Smooth muscle cell (in vitro differentiated cells): ENCODE data around the gene TTC34. TPM values are rescaled to one million over a fixed set of nuclear protein-coding genes. Genes with fewer than 3 reads are reported as not detected.

Source experiments
- DNase-seq: peaks from one replicate; lab custom pipeline; 2025; ENCODE audit not compliant: unreplicated experiment; lab: John Stamatoyannopoulos, UW
- H2AFZ ChIP-seq: fragments of 200-600 bp; sonication (generic); 2 replicates; pipeline ENCODE4 v1.6.0; 2016; ENCODE audit warnings: antibody characterized with exemption, low read depth, mild to moderate bottlenecking
- H3F3A ChIP-seq: fragments of 200-600 bp; sonication (generic); 2 replicates; pipeline ENCODE4 v1.6.0; 2017; ENCODE audit warnings: antibody characterized with exemption, low read depth
- H3K27ac ChIP-seq: fragments of 200-600 bp; sonication (generic); 2 replicates; pipeline ENCODE4 v1.5.1; 2016; ENCODE audit warnings: low read depth, mild to moderate bottlenecking
- H3K27me3 ChIP-seq: fragments of 200-600 bp; sonication (generic); 2 replicates; pipeline ENCODE4 v1.6.1; 2016; ENCODE audit warnings: low read depth, mild to moderate bottlenecking
- H3K36me3 ChIP-seq: fragments of 200-600 bp; sonication (generic); 2 replicates; pipeline ENCODE4 v1.5.1; 2016; ENCODE audit warnings: low read depth
- H3K4me1 ChIP-seq: fragments of 200-600 bp; sonication (generic); 2 replicates; pipeline ENCODE4 v1.5.1; 2016; ENCODE audit warnings: low read depth
- H3K4me2 ChIP-seq: fragments of 200-600 bp; sonication (generic); 2 replicates; pipeline ENCODE4 v1.6.0; 2016; ENCODE audit warnings: mild to moderate bottlenecking
- H3K4me3 ChIP-seq: fragments of 200-600 bp; sonication (generic); 2 replicates; pipeline ENCODE4 v1.5.1; 2016; ENCODE audit warnings: mild to moderate bottlenecking
- H3K79me2 ChIP-seq: fragments of 200-600 bp; sonication (generic); 2 replicates; pipeline ENCODE4 v1.6.0; 2016; ENCODE audit warnings: low read depth, mild to moderate bottlenecking
- H3K9ac ChIP-seq: fragments of 200-600 bp; sonication (generic); 2 replicates; pipeline ENCODE4 v1.6.0; 2016; ENCODE audit warnings: low read depth
- H3K9me3 ChIP-seq: fragments of 200-600 bp; sonication (generic); replicated peaks from 2 replicates; pipeline ENCODE4 v1.5.1; 2016; ENCODE audit warnings: low read depth
- H4K20me1 ChIP-seq: fragments of 200-600 bp; sonication (generic); 2 replicates; pipeline ENCODE4 v1.6.0; 2016; ENCODE audit warnings: low read depth
- WGBS: methylation state at CpG from one replicate; pipeline ENCODE4 v1.1.7; 2016; ENCODE audit warnings: low lambda C conversion rate; 5-methylcytosine and 5-hydroxymethylcytosine counted together
- polyA plus RNA-seq: library from polyadenylated mRNA; unstranded; fragments of >200 nt; fragmentation: Nextera tagmentation; extraction: Ambion mirVana; gene quantifications from 2 replicates; pipeline ENCODE4 v1.2.1, GENCODE V29; 2016
- total RNA-seq: library from RNA; depleted of rRNA; stranded (reverse); fragments of >200 nt; gene quantifications from 2 replicates; pipeline ENCODE4 v1.2.3, GENCODE V29; 2014
- TF ChIP-seq, protein P1 (sequence below): fragments of 200-600 bp; sonication (generic); IDR thresholded peaks from 2 replicates; pipeline ENCODE4 v1.5.1; 2017; ENCODE audit warnings: borderline replicate concordance, mild to moderate bottlenecking, antibody characterized with exemption; ENCODE audit not compliant: insufficient read depth, poor library complexity, severe bottlenecking

The TTC34 gene
- total and polyA plus RNA-seq, 2 experiments from 2014 or later, result 0.01 to 0.04 TPM

DNA sequence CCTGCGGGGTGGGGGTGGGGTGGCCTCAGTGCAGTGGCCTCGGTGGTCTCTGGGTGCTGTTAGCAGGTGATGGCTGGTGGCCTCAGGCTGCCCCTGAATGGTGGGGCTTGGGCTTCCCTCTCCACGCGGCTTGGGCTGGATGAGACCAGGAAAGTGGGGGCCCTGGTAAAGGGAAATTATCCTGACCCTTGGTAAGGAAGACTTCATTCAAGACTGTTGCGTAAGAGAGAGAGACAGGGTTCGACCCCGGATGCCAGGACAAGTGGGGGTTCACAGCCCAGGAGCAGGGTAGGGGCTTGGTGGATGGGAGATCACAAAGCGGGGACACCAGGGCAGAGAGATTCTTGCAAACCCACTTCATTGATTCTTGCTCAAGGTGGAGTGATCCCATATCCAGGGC, 5.5 kb upstream of the TTC34 start:
- TF ChIP-seq, protein P1, sequence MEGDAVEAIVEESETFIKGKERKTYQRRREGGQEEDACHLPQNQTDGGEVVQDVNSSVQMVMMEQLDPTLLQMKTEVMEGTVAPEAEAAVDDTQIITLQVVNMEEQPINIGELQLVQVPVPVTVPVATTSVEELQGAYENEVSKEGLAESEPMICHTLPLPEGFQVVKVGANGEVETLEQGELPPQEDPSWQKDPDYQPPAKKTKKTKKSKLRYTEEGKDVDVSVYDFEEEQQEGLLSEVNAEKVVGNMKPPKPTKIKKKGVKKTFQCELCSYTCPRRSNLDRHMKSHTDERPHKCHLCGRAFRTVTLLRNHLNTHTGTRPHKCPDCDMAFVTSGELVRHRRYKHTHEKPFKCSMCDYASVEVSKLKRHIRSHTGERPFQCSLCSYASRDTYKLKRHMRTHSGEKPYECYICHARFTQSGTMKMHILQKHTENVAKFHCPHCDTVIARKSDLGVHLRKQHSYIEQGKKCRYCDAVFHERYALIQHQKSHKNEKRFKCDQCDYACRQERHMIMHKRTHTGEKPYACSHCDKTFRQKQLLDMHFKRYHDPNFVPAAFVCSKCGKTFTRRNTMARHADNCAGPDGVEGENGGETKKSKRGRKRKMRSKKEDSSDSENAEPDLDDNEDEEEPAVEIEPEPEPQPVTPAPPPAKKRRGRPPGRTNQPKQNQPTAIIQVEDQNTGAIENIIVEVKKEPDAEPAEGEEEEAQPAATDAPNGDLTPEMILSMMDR, result no peak
- H3K79me2 ChIP-seq, result no peaks in the 10 kb centered on the region
- no peak overlapping the region for H3K4me3 ChIP-seq
- no peaks in the 10 kb centered on the region for H3K27me3 ChIP-seq
- no peak for DNase-seq
- H4K20me1 ChIP-seq, result no peaks in the 10 kb centered on the region
- H3K9ac ChIP-seq, result no peak overlapping the region
- H3K4me1 ChIP-seq, result no peaks in the 10 kb centered on the region
- no peaks in the 10 kb centered on the region for H3K36me3 ChIP-seq
- H3K9me3 ChIP-seq, result no peaks in the 10 kb centered on the region
- H3F3A ChIP-seq, result no peaks in the 10 kb centered on the region
- H2AFZ ChIP-seq, result no peak overlapping the region
- no peak overlapping the region for H3K27ac ChIP-seq
- WGBS, result 89% methylated on average over 8 of the region's 8 CpGs
- no peak overlapping the region for H3K4me2 ChIP-seq

DNA sequence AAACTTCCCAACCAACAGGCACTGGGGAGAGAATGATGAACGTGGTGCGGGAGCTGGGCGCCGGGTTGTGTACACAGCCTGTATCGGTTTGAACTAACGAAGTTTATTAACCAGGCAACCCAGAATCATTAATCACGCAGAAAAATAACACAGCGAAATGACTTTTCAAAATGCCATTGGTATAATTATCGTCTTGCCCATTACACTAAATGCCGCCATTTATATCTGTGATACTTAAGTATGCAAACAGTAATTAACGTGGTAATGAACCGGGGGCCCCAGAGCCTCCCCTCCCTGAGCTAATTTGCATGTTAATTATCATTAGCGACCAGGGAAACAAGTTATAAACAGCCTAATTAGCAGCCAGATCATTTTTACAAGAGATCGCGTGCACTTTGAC, 5.1 kb upstream of the TTC34 start:
- H3F3A ChIP-seq, result no peaks in the 10 kb centered on the region
- TF ChIP-seq, protein P1, result no peak
- H3K4me1 ChIP-seq, result no peaks in the 10 kb centered on the region
- H3K9ac ChIP-seq, result no peak overlapping the region
- no peak overlapping the region for H3K4me2 ChIP-seq
- no peak overlapping the region for H3K27ac ChIP-seq
- no peak overlapping the region for H3K4me3 ChIP-seq
- no peaks in the 10 kb centered on the region for H3K9me3 ChIP-seq
- 80% methylated on average over 15 of the region's 15 CpGs for WGBS
- no peaks in the 10 kb centered on the region for H3K27me3 ChIP-seq
- H3K36me3 ChIP-seq, result no peaks in the 10 kb centered on the region
- no peaks in the 10 kb centered on the region for H3K79me2 ChIP-seq
- DNase-seq, result no peak
- H2AFZ ChIP-seq, result no peak overlapping the region
- H4K20me1 ChIP-seq, result no peaks in the 10 kb centered on the region

DNA sequence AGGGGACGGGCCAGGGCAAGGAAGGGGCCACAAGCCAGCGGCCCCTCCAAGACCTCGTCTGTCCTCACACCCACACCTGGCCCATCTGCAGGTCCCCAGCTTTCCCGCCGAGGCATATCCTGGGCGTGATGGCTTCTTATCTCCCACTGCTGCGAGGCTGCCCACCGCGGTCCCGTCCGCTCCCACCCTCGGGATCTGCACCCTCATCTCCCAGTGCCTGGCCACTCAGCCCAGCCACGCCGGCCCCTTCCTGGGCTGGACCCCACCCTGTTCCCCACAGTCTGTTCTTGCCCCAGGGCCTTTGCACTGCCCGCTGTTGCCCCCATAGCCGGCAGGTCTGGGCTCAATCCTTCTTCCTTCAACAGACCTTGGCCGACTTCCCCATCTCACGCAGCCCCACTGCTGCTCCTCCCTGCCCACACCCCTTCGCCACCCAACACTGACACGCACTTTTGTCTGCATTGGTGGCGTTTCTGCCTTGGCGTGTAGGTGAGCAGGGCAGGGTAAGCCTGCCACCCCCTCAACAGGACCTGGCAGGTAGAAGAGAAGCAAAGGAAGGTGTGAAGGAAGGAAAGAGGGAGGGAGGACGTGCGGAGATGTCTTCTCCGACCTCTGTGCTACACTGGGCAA, 4.4 kb upstream of the TTC34 start:
- no peak overlapping the region for H2AFZ ChIP-seq
- H3K27ac ChIP-seq, result no peak overlapping the region
- no peaks in the 10 kb centered on the region for H3K4me1 ChIP-seq
- no peak overlapping the region for H3K4me3 ChIP-seq
- H3K9me3 ChIP-seq, result no peaks in the 10 kb centered on the region
- no peaks in the 10 kb centered on the region for H4K20me1 ChIP-seq
- H3K4me2 ChIP-seq, result no peak overlapping the region
- H3K9ac ChIP-seq, result no peak overlapping the region
- H3K27me3 ChIP-seq, result no peaks in the 10 kb centered on the region
- 92% methylated on average over 25 of the region's 25 CpGs for WGBS
- no peak for DNase-seq
- no peaks in the 10 kb centered on the region for H3K79me2 ChIP-seq
- H3K36me3 ChIP-seq, result no peaks in the 10 kb centered on the region
- no peaks in the 10 kb centered on the region for H3F3A ChIP-seq
- TF ChIP-seq, protein P1, result no peak

DNA sequence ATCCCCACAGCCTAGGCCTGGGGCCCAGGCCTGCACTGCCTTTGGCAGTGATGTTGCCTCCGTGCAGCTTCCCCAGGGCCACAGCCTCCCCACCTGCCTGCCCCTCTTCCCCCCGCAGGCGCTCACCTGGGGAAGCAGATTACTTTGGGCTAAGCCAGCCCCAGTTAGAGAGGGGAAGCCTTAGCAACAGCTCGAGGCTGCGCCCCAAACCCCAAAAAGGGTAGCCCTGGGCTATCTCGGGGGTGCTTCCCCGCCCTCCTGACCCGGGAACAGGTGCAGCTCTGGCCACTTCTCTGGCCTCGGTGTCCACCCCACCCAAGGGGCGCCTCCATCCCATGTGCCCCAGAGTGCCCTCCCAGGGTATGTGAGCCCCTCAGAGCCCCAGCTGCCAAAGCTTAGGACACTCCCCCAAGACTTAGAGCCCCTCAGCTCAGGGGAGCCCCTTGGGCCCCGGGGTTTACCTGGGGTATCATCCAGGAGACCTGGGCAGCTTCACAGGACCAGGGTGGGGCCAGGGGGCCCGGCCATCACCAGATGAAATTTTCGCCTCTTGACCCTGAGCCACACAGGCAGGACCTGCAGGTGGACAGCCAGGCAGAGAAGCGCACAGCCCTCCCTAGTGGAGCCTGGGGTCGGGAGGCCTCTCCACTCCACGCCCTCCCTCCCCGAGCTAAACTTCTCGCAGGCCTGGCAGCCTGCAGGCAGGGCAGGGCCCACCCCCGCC, 3.3 kb upstream of the TTC34 start:
- 89% methylated on average over 18 of the region's 19 CpGs for WGBS
- no peaks in the 10 kb centered on the region for H3K9me3 ChIP-seq
- DNase-seq, result no peak

More for the DNA sequence above, 3.3 kb upstream of the TTC34 start:
- no peak overlapping the region for H3K4me3 ChIP-seq
- TF ChIP-seq, protein P1, result no peak
- no peaks in the 10 kb centered on the region for H3K36me3 ChIP-seq
- no peaks in the 10 kb centered on the region for H3K79me2 ChIP-seq
- H3F3A ChIP-seq, result no peaks in the 10 kb centered on the region
- H4K20me1 ChIP-seq, result no peaks in the 10 kb centered on the region
- no peak overlapping the region for H3K9ac ChIP-seq
- no peaks in the 10 kb centered on the region for H3K4me1 ChIP-seq
- no peak overlapping the region for H2AFZ ChIP-seq
- H3K27me3 ChIP-seq, result no peaks in the 10 kb centered on the region
- no peak overlapping the region for H3K4me2 ChIP-seq
- H3K27ac ChIP-seq, result no peak overlapping the region
